Measurements from ENCODE around the gene RNF157. TPM values are rescaled to one million over a fixed set of nuclear protein-coding genes. Genes with fewer than 3 reads are reported as not detected.
A peak's percentile ranks its signal among the peaks of the same experiment; 100 is the strongest.

Gene RNF157
- total RNA-seq, 1 experiment from 2014 or later: 0.86 TPM

DNA sequence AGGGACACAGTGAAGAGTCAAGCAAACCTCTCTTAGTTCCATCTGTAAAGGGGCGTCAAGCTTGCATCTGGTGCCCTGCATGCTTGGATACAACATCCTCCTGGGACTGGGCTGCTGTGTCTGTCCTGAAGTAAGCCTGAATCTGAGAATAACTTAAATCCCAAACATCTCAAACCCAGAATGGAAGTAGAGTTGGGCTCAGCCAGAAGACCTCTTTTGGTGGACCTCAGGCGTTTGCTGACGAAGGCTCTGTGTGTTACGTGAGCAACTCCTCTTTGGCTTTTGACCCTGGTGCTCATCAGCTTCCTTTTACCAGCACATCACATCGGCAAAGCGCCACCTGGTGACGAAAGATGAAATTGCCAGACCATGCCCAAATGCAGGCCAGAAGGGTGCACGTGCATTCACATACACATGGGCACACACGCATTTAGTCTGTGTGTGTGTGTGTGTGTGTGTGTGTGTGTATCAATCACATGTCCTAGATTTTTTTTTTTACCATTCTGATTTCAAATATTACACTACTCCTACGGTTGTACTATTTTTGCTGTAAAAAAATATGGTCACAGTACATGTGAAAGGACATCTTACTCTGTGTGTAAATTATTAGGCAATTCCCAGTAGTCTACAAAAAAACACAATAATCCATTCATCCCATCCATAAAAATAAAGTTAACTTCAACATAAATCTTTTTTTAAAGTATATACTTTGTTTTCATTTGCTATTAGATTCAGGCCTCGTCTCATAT is 58.1 kb downstream of the RNF157 start:
- ATAC-seq (peak; percentile 85), DNase-seq (ENCODE audit: low read depth, low spot score) (peak; percentile 99)
- BruUV-seq (replicated peaks): no TSS peak
- Histone ChIP-seq H3K36me3 (ENCODE audit: control insufficient read depth in 1 of 2, insufficient read depth in 2 of 2, low read length in 2 of 2) (no peaks in the 10 kb centered on the region), H3K4me1 (ENCODE audit: control insufficient read depth in 1 of 2, insufficient read depth in 2 of 2, low read length in 2 of 2) (peaks cover 17 to 34% of the 10 kb centered on the region in 2 experiments), H3K79me2 (ENCODE audit: insufficient read depth, low read length) (no peaks in the 10 kb centered on the region), H3K27me3 (ENCODE audit: insufficient read depth, low read length) (no peaks in the 10 kb centered on the region), H3K9ac (ENCODE audit: low read length) (no peak overlapping the region), H3K27ac (ENCODE audit: low read depth, low read length) (no peak overlapping the region), H2AFZ (ENCODE audit: low read depth, low read length, poor library complexity, severe bottlenecking) (peak overlapping the region; percentile 73), H4K20me1 (ENCODE audit: insufficient read depth) (no peaks in the 10 kb centered on the region), H3K4me2 (ENCODE audit: low read length) (peak overlapping the region; percentile 18; the same call in 1 of the 2 replicates), H3K9me2 (ENCODE audit: insufficient read depth) (no peaks in the 10 kb centered on the region), H3K9me3 (ENCODE audit: control insufficient read depth in 1 of 2, insufficient read depth in 1 of 2, low read depth in 1 of 2, low read length in 2 of 2) (no peaks in the 10 kb centered on the region), H3K4me3 (replicated peaks in 1 of 2; ENCODE audit: low read depth in 1 of 2, low read length in 2 of 2) (no peak overlapping the region)
- intact Hi-C loops (cut with micrococcal nuclease): loop anchor here (1.0 to 5.0 kb wide), 3 partner anchors 61 to 170 kb away; no protein-coding TSS in a partner anchor
- ChIA-PET RAD21 (ENCODE audit: low non-redundant PET in 1 of 2, low total read pairs in 2 of 2, uncharacterized antibody in 2 of 2, unreplicated experiment in 2 of 2) (interaction anchor here (0.7 to 1.3 kb wide), 8 partner anchors 9 to 179 kb away, joined by 3 to 12 read pairs (median 4); partner anchors contain the start of gene UBALD2 (in 1 of the 2)), CTCF (interaction anchor here (0.5 to 3.8 kb wide), 33 partner anchors 8 to 253 kb away, joined by 3 to 47 read pairs (median 4); partner anchors contain the start of gene UBALD2), POLR2A (interaction anchor here (0.6 to 1.2 kb wide), 5 partner anchors 9 to 63 kb away, joined by 3 to 4 read pairs (median 3); no protein-coding TSS in a partner anchor)
- TF ChIP-seq SRF (IDR thresholded peaks at IDR 0.05; ENCODE audit: low read depth) (peak; percentile 64), TCF7L2 (IDR thresholded peaks at IDR 0.05; ENCODE audit: borderline replicate concordance, extremely low read depth, insufficient read depth, insufficient read length) (peak; percentile 65), ZFX (IDR thresholded peaks at IDR 0.05) (no peak), RAD21 (IDR thresholded peaks at IDR 0.05; ENCODE audit: low read depth) (peak; percentile 86), POLR2A (IDR thresholded peaks at IDR 0.05; ENCODE audit: borderline replicate concordance, extremely low read depth, insufficient read depth, insufficient read length) (peak; percentile 42), EGR1 (IDR thresholded peaks at IDR 0.05; ENCODE audit: low read depth) (no peak), SIN3A (IDR thresholded peaks at IDR 0.05; ENCODE audit: low read depth) (peak; percentile 75), MAX (IDR thresholded peaks at IDR 0.05) (peak; percentile 99), SP1 (IDR thresholded peaks at IDR 0.05; ENCODE audit: low read depth) (peak; percentile 78), YY1 (IDR thresholded peaks at IDR 0.05; ENCODE audit: extremely low read depth, insufficient replicate concordance, low read depth, low read length) (peak; percentile 63), CBX3 (IDR thresholded peaks at IDR 0.05; ENCODE audit: low read depth) (peak; percentile 99), FOSL1 (IDR thresholded peaks at IDR 0.05; ENCODE audit: low read depth) (no peak; the same call in 1 of the 2 replicates), JUND (IDR thresholded peaks at IDR 0.05) (no peak), POLR2AphosphoS5 (IDR thresholded peaks at IDR 0.05; ENCODE audit: low read depth, low read length) (peak; percentile 34; the same call in 1 of the 2 replicates), CEBPB (IDR thresholded peaks at IDR 0.05; ENCODE audit: low read depth) (no peak; the same call in 1 of the 2 replicates)
- TF ChIP-seq, protein P1, sequence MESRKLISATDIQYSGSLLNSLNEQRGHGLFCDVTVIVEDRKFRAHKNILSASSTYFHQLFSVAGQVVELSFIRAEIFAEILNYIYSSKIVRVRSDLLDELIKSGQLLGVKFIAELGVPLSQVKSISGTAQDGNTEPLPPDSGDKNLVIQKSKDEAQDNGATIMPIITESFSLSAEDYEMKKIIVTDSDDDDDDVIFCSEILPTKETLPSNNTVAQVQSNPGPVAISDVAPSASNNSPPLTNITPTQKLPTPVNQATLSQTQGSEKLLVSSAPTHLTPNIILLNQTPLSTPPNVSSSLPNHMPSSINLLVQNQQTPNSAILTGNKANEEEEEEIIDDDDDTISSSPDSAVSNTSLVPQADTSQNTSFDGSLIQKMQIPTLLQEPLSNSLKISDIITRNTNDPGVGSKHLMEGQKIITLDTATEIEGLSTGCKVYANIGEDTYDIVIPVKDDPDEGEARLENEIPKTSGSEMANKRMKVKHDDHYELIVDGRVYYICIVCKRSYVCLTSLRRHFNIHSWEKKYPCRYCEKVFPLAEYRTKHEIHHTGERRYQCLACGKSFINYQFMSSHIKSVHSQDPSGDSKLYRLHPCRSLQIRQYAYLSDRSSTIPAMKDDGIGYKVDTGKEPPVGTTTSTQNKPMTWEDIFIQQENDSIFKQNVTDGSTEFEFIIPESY (IDR thresholded peaks at IDR 0.05; ENCODE audit: extremely low read depth, insufficient replicate concordance, low read length): peak; percentile 26
- TF ChIP-seq, protein P2, sequence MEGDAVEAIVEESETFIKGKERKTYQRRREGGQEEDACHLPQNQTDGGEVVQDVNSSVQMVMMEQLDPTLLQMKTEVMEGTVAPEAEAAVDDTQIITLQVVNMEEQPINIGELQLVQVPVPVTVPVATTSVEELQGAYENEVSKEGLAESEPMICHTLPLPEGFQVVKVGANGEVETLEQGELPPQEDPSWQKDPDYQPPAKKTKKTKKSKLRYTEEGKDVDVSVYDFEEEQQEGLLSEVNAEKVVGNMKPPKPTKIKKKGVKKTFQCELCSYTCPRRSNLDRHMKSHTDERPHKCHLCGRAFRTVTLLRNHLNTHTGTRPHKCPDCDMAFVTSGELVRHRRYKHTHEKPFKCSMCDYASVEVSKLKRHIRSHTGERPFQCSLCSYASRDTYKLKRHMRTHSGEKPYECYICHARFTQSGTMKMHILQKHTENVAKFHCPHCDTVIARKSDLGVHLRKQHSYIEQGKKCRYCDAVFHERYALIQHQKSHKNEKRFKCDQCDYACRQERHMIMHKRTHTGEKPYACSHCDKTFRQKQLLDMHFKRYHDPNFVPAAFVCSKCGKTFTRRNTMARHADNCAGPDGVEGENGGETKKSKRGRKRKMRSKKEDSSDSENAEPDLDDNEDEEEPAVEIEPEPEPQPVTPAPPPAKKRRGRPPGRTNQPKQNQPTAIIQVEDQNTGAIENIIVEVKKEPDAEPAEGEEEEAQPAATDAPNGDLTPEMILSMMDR (IDR thresholded peaks at IDR 0.05 in 2 of 3, conservative IDR thresholded peaks at IDR 0.05 in 1 of 3; ENCODE audit: borderline replicate concordance in 1 of 3, insufficient read depth in 1 of 3, low read depth in 2 of 3, low read length in 2 of 3): peak; percentile 94 to 98 (median 96)
- TF ChIP-seq, protein P3, sequence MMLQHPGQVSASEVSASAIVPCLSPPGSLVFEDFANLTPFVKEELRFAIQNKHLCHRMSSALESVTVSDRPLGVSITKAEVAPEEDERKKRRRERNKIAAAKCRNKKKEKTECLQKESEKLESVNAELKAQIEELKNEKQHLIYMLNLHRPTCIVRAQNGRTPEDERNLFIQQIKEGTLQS (IDR thresholded peaks at IDR 0.05): no peak; the same call in 1 of the 2 replicates

All from HCT116 (cell line).